Measurements from ENCODE around the gene PPA2.
"Not testable (repeated sequence)": the region's sequence is repeated elsewhere in the genome, so short reads cannot be mapped to it uniquely, and the experiment has no call there.

PPA2 gene

GRCh38 chr4:105409135-105409534, 64.7 kb downstream of the PPA2 start:
- H3K27me3 ChIP-seq (ENCODE audit: low read depth); H3K36me3 ChIP-seq (replicated peaks); in situ Hi-C loops (cut with MboI; ENCODE audit: low sequenced_read_pairs); H3K9me3 ChIP-seq; H3K4me3 ChIP-seq; DNase-seq (ENCODE audit: low spot score in 2 of 2); H3K4me1 ChIP-seq: not testable (repeated sequence)

- Histone ChIP-seq H3K4me3 (no peak overlapping the region), H3K36me3 (replicated peaks) (no peaks in the 10 kb centered on the region), H3K4me1 (peaks cover 20% of the 10 kb centered on the region), H3K9me3 (no peaks in the 10 kb centered on the region), H3K27me3 (ENCODE audit: low read depth) (no peaks in the 10 kb centered on the region)
- in situ Hi-C loops (cut with MboI; ENCODE audit: low sequenced_read_pairs): no loop called here
- DNase-seq (ENCODE audit: low spot score in 2 of 2): no peak
Observed at GRCh38 chr4:105400901-105401677, 72.8 kb downstream of the PPA2 start.

- H3K9me3 ChIP-seq: no peaks in the 10 kb centered on the region
- H3K4me3 ChIP-seq: no peak overlapping the region
- DNase-seq (ENCODE audit: low spot score in 2 of 2): no peak
- H3K27me3 ChIP-seq (ENCODE audit: low read depth): no peaks in the 10 kb centered on the region
- H3K4me1 ChIP-seq: peaks cover 20% of the 10 kb centered on the region
- in situ Hi-C loops (cut with MboI; ENCODE audit: low sequenced_read_pairs): no loop called here
- no peaks in the 10 kb centered on the region for H3K36me3 ChIP-seq (replicated peaks)
Observed at GRCh38 chr4:105399532-105400161, 74.2 kb downstream of the PPA2 start.

DNA sequence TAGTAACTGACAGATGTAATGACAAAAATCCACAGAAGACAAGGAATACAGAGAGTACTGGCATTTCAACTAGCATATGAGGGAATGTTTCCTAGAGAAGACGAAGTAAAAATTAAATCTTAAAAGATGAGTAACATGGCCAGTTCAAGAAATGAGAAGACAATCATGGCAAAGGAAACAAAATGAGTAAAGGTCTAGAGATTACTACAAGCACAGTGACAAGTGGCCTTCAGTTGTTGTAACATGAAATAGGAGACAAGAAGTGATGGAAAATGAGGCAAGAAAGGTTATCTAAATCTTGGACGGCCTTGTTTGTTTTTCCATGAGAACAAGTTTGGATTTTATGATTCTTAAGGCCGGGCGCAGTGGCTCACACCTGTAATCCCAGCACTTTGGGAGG, 81.0 kb downstream of the PPA2 start:
- Histone ChIP-seq H3K9me3 (no peaks in the 10 kb centered on the region), H3K27me3 (ENCODE audit: low read depth) (no peaks in the 10 kb centered on the region), H3K4me1 (peaks cover 6% of the 10 kb centered on the region; the same call in 1 of the 2 replicates), H3K4me3 (no peak overlapping the region), H3K36me3 (replicated peaks) (no peaks in the 10 kb centered on the region)
- in situ Hi-C loops (cut with MboI; ENCODE audit: low sequenced_read_pairs): no loop called here
- DNase-seq (ENCODE audit: low spot score in 2 of 2): no peak

DNA sequence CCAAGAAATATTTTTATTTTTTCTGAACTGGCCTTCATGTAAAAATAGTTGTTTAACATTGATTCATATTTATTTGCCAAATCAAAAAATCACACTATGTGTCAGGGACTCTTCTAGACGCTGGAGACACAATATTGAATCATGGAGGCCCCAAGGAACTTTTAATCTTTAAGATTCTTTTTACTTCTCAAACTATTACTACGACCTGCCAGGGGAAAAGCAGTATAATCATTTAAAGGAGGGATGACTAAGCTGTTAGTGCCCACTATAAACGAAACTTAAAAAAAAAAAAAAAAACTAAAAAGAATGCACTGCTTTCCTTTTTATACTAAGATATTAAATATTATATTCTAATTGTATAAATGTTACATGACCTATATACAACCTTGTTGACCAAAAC, 84.7 kb downstream of the PPA2 start:
- no peaks in the 10 kb centered on the region for H3K9me3 ChIP-seq
- in situ Hi-C loops (cut with MboI; ENCODE audit: low sequenced_read_pairs): no loop called here
- H3K27me3 ChIP-seq (ENCODE audit: low read depth): no peaks in the 10 kb centered on the region
- H3K4me3 ChIP-seq: no peak overlapping the region
- H3K4me1 ChIP-seq: peaks cover 6% of the 10 kb centered on the region; the same call in 1 of the 2 replicates
- H3K36me3 ChIP-seq (replicated peaks): no peaks in the 10 kb centered on the region
- DNase-seq (ENCODE audit: low spot score in 2 of 2): no peak

GRCh38 chr4:105387466-105387865, 86.4 kb downstream of the PPA2 start:
- in situ Hi-C loops (cut with MboI; ENCODE audit: low sequenced_read_pairs): no loop called here
- DNase-seq (ENCODE audit: low spot score in 2 of 2): no peak
- peaks cover 6% of the 10 kb centered on the region; the same call in 1 of the 2 replicates for H3K4me1 ChIP-seq
- no peaks in the 10 kb centered on the region for H3K27me3 ChIP-seq (ENCODE audit: low read depth)
- no peaks in the 10 kb centered on the region for H3K36me3 ChIP-seq (replicated peaks)
- no peaks in the 10 kb centered on the region for H3K9me3 ChIP-seq
- H3K4me3 ChIP-seq: no peak overlapping the region

DNA sequence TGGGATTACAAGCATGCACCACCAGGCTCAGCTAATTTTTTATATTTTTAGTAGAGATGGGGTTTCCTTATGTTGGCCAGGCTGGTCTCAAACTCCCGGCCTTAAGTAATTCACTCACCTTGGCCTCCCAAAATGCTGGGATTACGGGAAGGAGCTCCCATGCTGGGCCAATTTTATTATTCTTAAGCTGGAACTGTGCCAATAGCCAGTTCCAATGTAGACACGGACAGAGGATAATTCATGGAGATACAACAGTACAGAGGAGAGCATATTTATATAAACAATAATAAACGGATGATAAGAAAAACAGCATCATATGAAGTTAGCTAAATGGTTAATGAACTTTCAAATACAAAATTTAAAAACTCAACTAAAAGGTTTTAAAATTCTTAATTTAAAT, 87.8 kb downstream of the PPA2 start:
- H3K9me3 ChIP-seq: no peaks in the 10 kb centered on the region
- peaks cover 8% of the 10 kb centered on the region for H3K4me1 ChIP-seq
- no peak for DNase-seq (ENCODE audit: low spot score in 2 of 2)
- H3K27me3 ChIP-seq (ENCODE audit: low read depth): no peaks in the 10 kb centered on the region
- no peaks in the 10 kb centered on the region for H3K36me3 ChIP-seq (replicated peaks)
- H3K4me3 ChIP-seq: no peak overlapping the region
- in situ Hi-C loops (cut with MboI; ENCODE audit: low sequenced_read_pairs): no loop called here

DNA sequence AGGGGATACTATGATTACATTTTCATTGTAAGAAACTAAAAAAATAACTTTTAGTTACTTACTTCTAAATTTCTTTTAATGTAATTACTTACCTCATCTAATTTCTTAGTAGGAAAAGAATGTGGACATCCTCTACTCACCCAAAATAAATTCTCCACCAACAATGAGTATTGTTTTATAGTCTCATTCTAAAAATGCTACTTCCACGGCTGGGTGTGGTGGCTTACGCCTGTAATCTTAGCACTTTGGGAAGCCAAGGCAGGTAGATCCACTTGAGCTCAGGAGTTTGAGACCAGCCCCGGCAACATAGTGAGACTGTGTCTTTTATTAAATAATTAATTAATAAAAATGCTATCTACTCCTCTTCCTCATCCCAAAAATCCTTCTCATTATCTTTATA, 99.8 kb downstream of the PPA2 start:
- no peaks in the 10 kb centered on the region for H3K27me3 ChIP-seq (ENCODE audit: low read depth)
- H3K4me3 ChIP-seq: no peak overlapping the region
- DNase-seq (ENCODE audit: low spot score in 2 of 2): no peak
- in situ Hi-C loops (cut with MboI; ENCODE audit: low sequenced_read_pairs): no loop called here
- H3K36me3 ChIP-seq (replicated peaks): no peaks in the 10 kb centered on the region
- H3K4me1 ChIP-seq: no peaks in the 10 kb centered on the region
- no peaks in the 10 kb centered on the region for H3K9me3 ChIP-seq

GRCh38 chr4:105373324-105373723, 100.5 kb downstream of the PPA2 start:
- H3K36me3 ChIP-seq (replicated peaks): no peaks in the 10 kb centered on the region
- H3K27me3 ChIP-seq (ENCODE audit: low read depth): no peaks in the 10 kb centered on the region
- H3K9me3 ChIP-seq: no peaks in the 10 kb centered on the region
- in situ Hi-C loops (cut with MboI; ENCODE audit: low sequenced_read_pairs): no loop called here
- H3K4me1 ChIP-seq: no peaks in the 10 kb centered on the region
- no peak overlapping the region for H3K4me3 ChIP-seq
- DNase-seq (ENCODE audit: low spot score in 2 of 2): no peak

GRCh38 chr4:105369988-105370387, 103.9 kb downstream of the PPA2 start:
- Histone ChIP-seq H3K36me3 (replicated peaks) (no peaks in the 10 kb centered on the region), H3K27me3 (ENCODE audit: low read depth) (no peaks in the 10 kb centered on the region), H3K4me3 (no peak overlapping the region), H3K4me1 (no peaks in the 10 kb centered on the region), H3K9me3 (no peaks in the 10 kb centered on the region; the same call in 1 of the 2 replicates)
- no peak for DNase-seq (ENCODE audit: low spot score in 2 of 2)
- in situ Hi-C loops (cut with MboI; ENCODE audit: low sequenced_read_pairs): no loop called here

- no peaks in the 10 kb centered on the region for H3K27me3 ChIP-seq (ENCODE audit: low read depth)
- no peaks in the 10 kb centered on the region for H3K36me3 ChIP-seq (replicated peaks)
- H3K4me3 ChIP-seq: no peak overlapping the region
- DNase-seq (ENCODE audit: low spot score in 2 of 2): no peak
- H3K9me3 ChIP-seq: no peaks in the 10 kb centered on the region; the same call in 1 of the 2 replicates
- in situ Hi-C loops (cut with MboI; ENCODE audit: low sequenced_read_pairs): no loop called here
- no peaks in the 10 kb centered on the region for H3K4me1 ChIP-seq
Observed at GRCh38 chr4:105361053-105361452, 112.8 kb downstream of the PPA2 start.

- Histone ChIP-seq H3K27me3 (ENCODE audit: low read depth) (no peaks in the 10 kb centered on the region), H3K36me3 (replicated peaks) (no peaks in the 10 kb centered on the region), H3K4me1 (no peaks in the 10 kb centered on the region), H3K4me3 (no peak overlapping the region), H3K9me3 (no peaks in the 10 kb centered on the region)
- no peak for DNase-seq (ENCODE audit: low spot score in 2 of 2)
- in situ Hi-C loops (cut with MboI; ENCODE audit: low sequenced_read_pairs): no loop called here
Observed at GRCh38 chr4:105357258-105357980, 116.4 kb downstream of the PPA2 start.

DNA sequence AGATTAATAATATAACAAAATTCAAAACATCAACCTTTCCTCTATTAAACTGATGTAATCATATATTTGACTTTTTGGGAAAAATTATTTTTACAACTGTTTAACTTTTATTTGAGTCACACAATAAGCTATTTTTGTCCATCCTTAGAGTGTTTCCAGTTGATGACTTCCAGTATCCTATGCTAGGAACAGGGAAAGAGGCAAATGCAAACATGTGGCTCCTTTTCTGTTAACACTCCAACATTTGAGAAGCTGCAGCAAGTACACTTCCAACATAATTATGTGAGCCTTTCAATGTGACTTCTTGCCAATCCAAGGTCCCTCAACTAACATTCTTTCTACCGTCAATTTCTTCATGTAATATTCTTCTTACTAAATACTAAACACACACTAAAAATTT, 117.7 kb downstream of the PPA2 start:
- in situ Hi-C loops (cut with MboI; ENCODE audit: low sequenced_read_pairs): no loop called here

GRCh38 chr4:105352826-105353225, 121.0 kb downstream of the PPA2 start:
- no peak overlapping the region for H3K4me3 ChIP-seq
- DNase-seq (ENCODE audit: low spot score in 2 of 2): no peak
- H3K4me1 ChIP-seq: no peaks in the 10 kb centered on the region
- H3K36me3 ChIP-seq (replicated peaks): no peaks in the 10 kb centered on the region
- in situ Hi-C loops (cut with MboI; ENCODE audit: low sequenced_read_pairs): no loop called here
- H3K27me3 ChIP-seq (ENCODE audit: low read depth): no peaks in the 10 kb centered on the region
- H3K9me3 ChIP-seq: no peaks in the 10 kb centered on the region

More for the DNA sequence above, 117.7 kb downstream of the PPA2 start:
- no peak overlapping the region for H3K4me3 ChIP-seq
- DNase-seq (ENCODE audit: low spot score in 2 of 2): no peak
- no peaks in the 10 kb centered on the region for H3K9me3 ChIP-seq
- H3K4me1 ChIP-seq: no peaks in the 10 kb centered on the region
- H3K27me3 ChIP-seq (ENCODE audit: low read depth): no peaks in the 10 kb centered on the region
- no peaks in the 10 kb centered on the region for H3K36me3 ChIP-seq (replicated peaks)

All from HAP-1 (cell line).